GM23338 (cell line): ENCODE results near the gene C3AR1. TPM values are rescaled to one million over a fixed set of nuclear protein-coding genes. Genes with fewer than 3 reads are reported as not detected.

Experiments used
- ATAC-seq: fragments of 200-7000 bp; cut with Tn5 transposase; 3 replicates; pipeline ENCODE4 v1.9.1; 2020
- DNase-seq: peaks from one replicate; pipeline ENCODE4 v3.0.0-alpha.2; 2015; ENCODE audit warnings: low spot score
- H2AFZ ChIP-seq: fragments of 200-600 bp; sonication (generic); 2 replicates; pipeline ENCODE4 v1.8.0; 2016; ENCODE audit warnings: antibody characterized with exemption, mild to moderate bottlenecking, moderate library complexity
- H3F3A ChIP-seq: fragments of 200-600 bp; sonication (generic); replicated peaks from 2 replicates; pipeline ENCODE4 v1.8.0; 2017; ENCODE audit warnings: antibody characterized with exemption, mixed run types, low read depth
- H3K27ac ChIP-seq: fragments of 200-600 bp; sonication (generic); 2 replicates; pipeline ENCODE4 v1.6.1; 2016; ENCODE audit warnings: low read depth
- H3K27me3 ChIP-seq: fragments of 200-600 bp; sonication (generic); 2 replicates; pipeline ENCODE4 v1.8.0; 2016; ENCODE audit warnings: mild to moderate bottlenecking, mixed run types, moderate library complexity; ENCODE audit not compliant: insufficient read depth
- H3K36me3 ChIP-seq: fragments of 200-600 bp; sonication (generic); 2 replicates; pipeline ENCODE4 v1.8.0; 2016; ENCODE audit warnings: mild to moderate bottlenecking; ENCODE audit not compliant: insufficient read depth
- H3K4me1 ChIP-seq: fragments of 200-600 bp; sonication (generic); 2 replicates; pipeline ENCODE4 v1.8.0; 2016; ENCODE audit warnings: mild to moderate bottlenecking, moderate library complexity; ENCODE audit not compliant: insufficient read depth
- H3K4me2 ChIP-seq: fragments of 200-600 bp; sonication (generic); 2 replicates; pipeline ENCODE4 v1.7.1; 2017; ENCODE audit warnings: mixed run types
- H3K4me3 ChIP-seq: fragments of 200-600 bp; sonication (generic); 2 replicates; pipeline ENCODE4 v1.6.1; 2016; ENCODE audit warnings: mixed run types
- H3K79me2 ChIP-seq: fragments of 200-600 bp; sonication (generic); replicated peaks from 2 replicates; pipeline ENCODE4 v1.8.0; 2017; ENCODE audit warnings: mild to moderate bottlenecking; ENCODE audit not compliant: insufficient read depth
- H3K9me2 ChIP-seq: fragments of 200-600 bp; sonication (generic); 2 replicates; pipeline ENCODE4 v1.8.0; 2017; ENCODE audit not compliant: insufficient read depth
- H4K20me1 ChIP-seq: fragments of 200-600 bp; sonication (generic); replicated peaks from 2 replicates; pipeline ENCODE4 v1.8.0; 2017; ENCODE audit warnings: mild to moderate bottlenecking; ENCODE audit not compliant: insufficient read depth
- H3K27ac Mint-ChIP-seq: 2 replicates; pipeline ENCODE4 v1.8.0; 2020; ENCODE audit warnings: inconsistent platforms, mild to moderate bottlenecking, moderate library complexity, mixed read lengths
- H3K27me3 Mint-ChIP-seq: 3 replicates; pipeline ENCODE4 v1.8.0; 2022; ENCODE audit warnings: low read depth, mild to moderate bottlenecking, moderate library complexity, mixed read lengths, inconsistent platforms; ENCODE audit not compliant: insufficient read depth, poor library complexity
- H3K36me3 Mint-ChIP-seq: 3 replicates; pipeline ENCODE4 v1.8.0; 2021; ENCODE audit warnings: low read depth, mild to moderate bottlenecking, inconsistent platforms, moderate library complexity, mixed read lengths
- H3K4me1 Mint-ChIP-seq: 3 replicates; pipeline ENCODE4 v1.8.0; 2020; ENCODE audit warnings: mild to moderate bottlenecking, inconsistent platforms, mixed read lengths
- H3K4me3 Mint-ChIP-seq: 3 replicates; pipeline ENCODE4 v1.8.0; 2021; ENCODE audit warnings: moderate library complexity, mild to moderate bottlenecking, inconsistent platforms, mixed read lengths
- H3K9me3 Mint-ChIP-seq: 3 replicates; pipeline ENCODE4 v1.8.0; 2020; ENCODE audit warnings: moderate library complexity, mild to moderate bottlenecking, inconsistent platforms, mixed read lengths
- CREB1 ChIP-seq: fragments of 250-450 bp; sonication (Bioruptor Pico); IDR thresholded peaks from 2 replicates; pipeline ENCODE4 v1.5.0; 2020; ENCODE audit warnings: low read depth, mild to moderate bottlenecking, moderate library complexity
- CTCF ChIP-seq, 2 experiments: fragments of 200-600 bp in 1 of 2; sonication (generic) in 1 of 2; conservative IDR thresholded peaks; 2 replicates each; pipeline versions ENCODE4 v1.5.1 to v1.6.1; 2016 to 2017; ENCODE audit warnings: antibody characterized with exemption in 2 of 2, low read depth in 2 of 2, mild to moderate bottlenecking in 2 of 2, moderate library complexity in 1 of 2
- ETS1 ChIP-seq: IDR thresholded peaks from 2 replicates; pipeline ENCODE4 v1.6.1; 2016; ENCODE audit warnings: antibody characterized with exemption
- EZH2phosphoT487 ChIP-seq: fragments of 200-600 bp; sonication (generic); IDR thresholded peaks from one replicate; pipeline ENCODE4 v1.8.1; 2018; ENCODE audit warnings: antibody characterized with exemption; ENCODE audit not compliant: unreplicated experiment
- NANOG ChIP-seq: IDR thresholded peaks from 2 replicates; pipeline ENCODE4 v1.6.1; 2016; ENCODE audit warnings: antibody characterized with exemption, borderline replicate concordance
- POLR2AphosphoS5 ChIP-seq: IDR thresholded peaks from 2 replicates; pipeline ENCODE4 v1.6.1; 2016; ENCODE audit warnings: antibody characterized with exemption, low read depth
- STAT1 ChIP-seq: IDR thresholded peaks from one replicate; pipeline ENCODE4 v1.6.1; 2016; ENCODE audit warnings: antibody characterized with exemption; ENCODE audit not compliant: unreplicated experiment
- ZNF114 ChIP-seq: fragments of 250-450 bp; sonication (Bioruptor Pico); IDR thresholded peaks from 2 replicates; pipeline ENCODE4 v1.5.0; 2020; ENCODE audit warnings: mild to moderate bottlenecking, moderate library complexity
- polyA plus RNA-seq: library from polyadenylated mRNA; unstranded; fragments of >200 nt; fragmentation: Nextera tagmentation; extraction: Ambion mirVana; gene quantifications from 2 replicates; pipeline ENCODE4 v1.2.1, GENCODE V29; 2016
- total RNA-seq: library from RNA; depleted of rRNA; stranded (reverse); fragments of >200 nt; shearing (Covaris generic); gene quantifications from 2 replicates; pipeline ENCODE4 v1.2.3, GENCODE V29; 2014
- TF ChIP-seq, protein P1 (sequence below): IDR thresholded peaks from one replicate; pipeline ENCODE4 v1.6.1; 2018; ENCODE audit warnings: antibody characterized with exemption; ENCODE audit not compliant: unreplicated experiment

C3AR1 gene
- total and polyA plus RNA-seq, 2 experiments from 2014 or later, result not detected

- TF ChIP-seq ETS1, result no peak
- TF ChIP-seq, protein P1, sequence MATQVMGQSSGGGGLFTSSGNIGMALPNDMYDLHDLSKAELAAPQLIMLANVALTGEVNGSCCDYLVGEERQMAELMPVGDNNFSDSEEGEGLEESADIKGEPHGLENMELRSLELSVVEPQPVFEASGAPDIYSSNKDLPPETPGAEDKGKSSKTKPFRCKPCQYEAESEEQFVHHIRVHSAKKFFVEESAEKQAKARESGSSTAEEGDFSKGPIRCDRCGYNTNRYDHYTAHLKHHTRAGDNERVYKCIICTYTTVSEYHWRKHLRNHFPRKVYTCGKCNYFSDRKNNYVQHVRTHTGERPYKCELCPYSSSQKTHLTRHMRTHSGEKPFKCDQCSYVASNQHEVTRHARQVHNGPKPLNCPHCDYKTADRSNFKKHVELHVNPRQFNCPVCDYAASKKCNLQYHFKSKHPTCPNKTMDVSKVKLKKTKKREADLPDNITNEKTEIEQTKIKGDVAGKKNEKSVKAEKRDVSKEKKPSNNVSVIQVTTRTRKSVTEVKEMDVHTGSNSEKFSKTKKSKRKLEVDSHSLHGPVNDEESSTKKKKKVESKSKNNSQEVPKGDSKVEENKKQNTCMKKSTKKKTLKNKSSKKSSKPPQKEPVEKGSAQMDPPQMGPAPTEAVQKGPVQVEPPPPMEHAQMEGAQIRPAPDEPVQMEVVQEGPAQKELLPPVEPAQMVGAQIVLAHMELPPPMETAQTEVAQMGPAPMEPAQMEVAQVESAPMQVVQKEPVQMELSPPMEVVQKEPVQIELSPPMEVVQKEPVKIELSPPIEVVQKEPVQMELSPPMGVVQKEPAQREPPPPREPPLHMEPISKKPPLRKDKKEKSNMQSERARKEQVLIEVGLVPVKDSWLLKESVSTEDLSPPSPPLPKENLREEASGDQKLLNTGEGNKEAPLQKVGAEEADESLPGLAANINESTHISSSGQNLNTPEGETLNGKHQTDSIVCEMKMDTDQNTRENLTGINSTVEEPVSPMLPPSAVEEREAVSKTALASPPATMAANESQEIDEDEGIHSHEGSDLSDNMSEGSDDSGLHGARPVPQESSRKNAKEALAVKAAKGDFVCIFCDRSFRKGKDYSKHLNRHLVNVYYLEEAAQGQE, result no peak
- TF ChIP-seq POLR2AphosphoS5, result no peak
- no peak for TF ChIP-seq EZH2phosphoT487
- TF ChIP-seq CREB1 (CRISPR knock-in tag), result no peak
- no peak for TF ChIP-seq CTCF (conservative IDR thresholded peaks at IDR 0.05; ENCODE audit: low read depth in 2 of 2)
Measured at GRCh38 chr12:8096281-8096915, 30.2 kb upstream of the C3AR1 start (continued).

DNA sequence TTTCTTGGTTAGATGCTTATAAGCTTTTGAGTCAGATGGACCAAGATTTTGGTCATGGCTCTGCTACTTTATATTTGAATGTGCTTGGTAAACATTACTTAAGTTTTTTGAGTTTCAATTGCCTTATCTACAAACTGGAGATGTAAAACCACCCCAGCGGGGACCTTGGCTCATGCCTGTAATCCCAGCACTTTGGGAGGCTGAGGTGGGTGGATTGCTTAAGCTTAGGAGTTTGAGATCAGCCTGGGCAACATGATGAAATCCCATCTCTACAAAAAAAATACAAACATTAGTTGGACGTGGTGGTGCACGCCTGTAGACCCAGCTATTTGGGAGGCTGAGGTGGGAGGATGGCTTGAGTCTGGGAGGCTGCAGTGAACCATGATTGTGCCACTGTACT, 27.1 kb upstream of the C3AR1 start:
- no peaks in the 10 kb centered on the region for H3K4me1 Mint-ChIP-seq
- H3K36me3 ChIP-seq, result peaks cover 25% of the 10 kb centered on the region
- no peaks in the 10 kb centered on the region for H3K4me1 ChIP-seq
- no peaks in the 10 kb centered on the region for H3K27me3 Mint-ChIP-seq
- no peaks in the 10 kb centered on the region for H3K9me3 Mint-ChIP-seq
- H3K27me3 ChIP-seq, result no peaks in the 10 kb centered on the region
- DNase-seq, result no peak
- H3K4me2 ChIP-seq, result no peak overlapping the region
- no peak overlapping the region for H3K27ac Mint-ChIP-seq
- H3K36me3 Mint-ChIP-seq, result peaks cover 61% of the 10 kb centered on the region
- no peaks in the 10 kb centered on the region for H3F3A ChIP-seq
- H3K4me3 Mint-ChIP-seq, result no peak overlapping the region
- no peak for ATAC-seq
- 0 out of 2 replicates have a peak, but pooled peaks cover 2% of the 10 kb centered on the region for H4K20me1 ChIP-seq
- no peak overlapping the region for H2AFZ ChIP-seq
- TF ChIP-seq ZNF114, result no peak
- no peak for TF ChIP-seq STAT1
- no peak for TF ChIP-seq NANOG
- TF ChIP-seq, protein P1, result no peak
- TF ChIP-seq EZH2phosphoT487, result no peak
- H3K27ac ChIP-seq, result no peak overlapping the region
- H3K9me2 ChIP-seq, result no peaks in the 10 kb centered on the region
- no peak overlapping the region for H3K4me3 ChIP-seq
- no peaks in the 10 kb centered on the region for H3K79me2 ChIP-seq
